H9 (cell line): Measurements from ENCODE around the gene YEATS2. TPM values are rescaled to one million over a fixed set of nuclear protein-coding genes. Genes with fewer than 3 reads are reported as not detected.

Experiments used
- DNase-seq: peaks from one replicate; pipeline ENCODE4 v3.0.0-alpha.2; 2017
- H2AFZ ChIP-seq: one replicate; pipeline ENCODE4 v1.6.1; 2013; ENCODE audit warnings: mild to moderate bottlenecking, low read length, control low read depth, moderate library complexity
- H2AK5ac ChIP-seq: 2 replicates; pipeline ENCODE4 v1.6.1; 2013; ENCODE audit warnings: low read length, control low read depth, mixed read lengths; ENCODE audit not compliant: insufficient read length
- H2BK120ac ChIP-seq: one replicate; pipeline ENCODE4 v1.6.1; 2013; ENCODE audit warnings: low read depth, mild to moderate bottlenecking, low read length, control low read depth, inconsistent platforms; ENCODE audit not compliant: poor library complexity, severe bottlenecking
- H2BK12ac ChIP-seq: 2 replicates; pipeline ENCODE4 v1.6.1; 2013; ENCODE audit warnings: low read length, control low read depth, mixed read lengths, low read depth; ENCODE audit not compliant: insufficient read length
- H2BK15ac ChIP-seq: 2 replicates; pipeline ENCODE4 v1.6.1; 2013; ENCODE audit warnings: low read depth, low read length, control low read depth
- H2BK20ac ChIP-seq: one replicate; pipeline ENCODE4 v1.6.1; 2013; ENCODE audit warnings: low read depth, mild to moderate bottlenecking, low read length, control low read depth, inconsistent platforms; ENCODE audit not compliant: poor library complexity, severe bottlenecking
- H2BK5ac ChIP-seq: 2 replicates; pipeline ENCODE4 v1.6.1; 2013; ENCODE audit warnings: low read length, control low read depth, mixed read lengths; ENCODE audit not compliant: insufficient read length
- H3K14ac ChIP-seq: 2 replicates; pipeline ENCODE4 v1.6.1; 2013; ENCODE audit warnings: low read length, control low read depth; ENCODE audit not compliant: insufficient read depth
- H3K18ac ChIP-seq: 2 replicates; pipeline ENCODE4 v1.6.1; 2013; ENCODE audit warnings: low read depth, mild to moderate bottlenecking, mixed read lengths, low read length, control low read depth; ENCODE audit not compliant: insufficient read length
- H3K23ac ChIP-seq: 2 replicates; pipeline ENCODE4 v1.6.1; 2013; ENCODE audit warnings: low read length, control low read depth, mixed read lengths, low read depth; ENCODE audit not compliant: insufficient read length
- H3K23me2 ChIP-seq: 2 replicates; pipeline ENCODE4 v1.6.1; 2013; ENCODE audit warnings: low read depth, mild to moderate bottlenecking, mixed read lengths, low read length, control low read depth; ENCODE audit not compliant: insufficient read length, poor library complexity, severe bottlenecking
- H3K27ac ChIP-seq: 2 replicates; pipeline ENCODE4 v1.5.1; 2013; ENCODE audit warnings: low read length, control low read depth, mixed read lengths, low read depth; ENCODE audit not compliant: insufficient read length
- H3K27me3 ChIP-seq: 2 replicates; pipeline ENCODE4 v1.6.1; 2013; ENCODE audit warnings: low read length, control low read depth, inconsistent platforms; ENCODE audit not compliant: insufficient read depth
- H3K4ac ChIP-seq: 2 replicates; pipeline ENCODE4 v1.6.1; 2013; ENCODE audit warnings: low read depth, mild to moderate bottlenecking, control low read depth, inconsistent platforms, low read length, moderate library complexity
- H3K4me1 ChIP-seq: 2 replicates; pipeline ENCODE4 v1.6.1; 2013; ENCODE audit warnings: low read length, control low read depth, inconsistent platforms; ENCODE audit not compliant: insufficient read depth
- H3K4me2 ChIP-seq: 2 replicates; pipeline ENCODE4 v1.6.1; 2013; ENCODE audit warnings: low read length, control low read depth, mixed read lengths; ENCODE audit not compliant: insufficient read length, insufficient read depth
- H3K56ac ChIP-seq: 2 replicates; pipeline ENCODE4 v1.6.1; 2013; ENCODE audit warnings: low read depth, mild to moderate bottlenecking, mixed read lengths, low read length, control low read depth; ENCODE audit not compliant: insufficient read length
- H3K79me1 ChIP-seq: 2 replicates; pipeline ENCODE4 v1.6.1; 2013; ENCODE audit warnings: low read depth, mild to moderate bottlenecking, moderate library complexity, low read length, control low read depth, inconsistent platforms; ENCODE audit not compliant: insufficient read depth, poor library complexity, severe bottlenecking
- H3K79me2 ChIP-seq: 2 replicates; pipeline ENCODE4 v1.6.1; 2013; ENCODE audit warnings: low read length, control low read depth, inconsistent platforms; ENCODE audit not compliant: insufficient read depth
- H3K9ac ChIP-seq: 2 replicates; pipeline ENCODE4 v1.6.1; 2013; ENCODE audit warnings: low read length, control low read depth, mixed read lengths; ENCODE audit not compliant: insufficient read length; ENCODE audit errors: extremely low read depth
- H3K9me3 ChIP-seq: one replicate; pipeline ENCODE4 v1.6.1; 2013; ENCODE audit warnings: low read depth, low read length, inconsistent platforms; ENCODE audit not compliant: control insufficient read depth
- H3T11ph ChIP-seq: one replicate; pipeline ENCODE4 v1.6.1; 2013; ENCODE audit warnings: mild to moderate bottlenecking, low read length, control low read depth, inconsistent platforms
- H4K20me1 ChIP-seq: one replicate; pipeline ENCODE4 v1.6.1; 2013; ENCODE audit not compliant: control insufficient read depth, insufficient read length, insufficient read depth
- H4K5ac ChIP-seq: 2 replicates; pipeline ENCODE4 v1.6.1; 2013; ENCODE audit warnings: low read depth, mild to moderate bottlenecking, mixed read lengths, low read length, control low read depth; ENCODE audit not compliant: insufficient read length
- H4K8ac ChIP-seq: replicated peaks from 2 replicates; pipeline ENCODE4 v1.6.1; 2013; ENCODE audit warnings: low read length, control low read depth, mixed read lengths, low read depth; ENCODE audit not compliant: insufficient read length
- H4K91ac ChIP-seq: 2 replicates; pipeline ENCODE4 v1.6.1; 2013; ENCODE audit warnings: low read depth, mild to moderate bottlenecking, moderate library complexity, mixed read lengths, low read length, control low read depth; ENCODE audit not compliant: insufficient read length
- H3K27ac Mint-ChIP-seq, 3 experiments: 2 replicates in 2 of 3; 3 replicates in 1 of 3; pipeline ENCODE4 v1.8.0; 2020 to 2021; ENCODE audit warnings: mixed read lengths in 3 of 3, mild to moderate bottlenecking in 1 of 3, moderate library complexity in 1 of 3
- H3K27me3 Mint-ChIP-seq: 2 replicates; pipeline ENCODE4 v1.8.0; 2021; ENCODE audit warnings: low read depth, mild to moderate bottlenecking, moderate library complexity, mixed read lengths
- H3K36me3 Mint-ChIP-seq, 3 experiments: 2 replicates in 2 of 3; 3 replicates in 1 of 3; pipeline ENCODE4 v1.8.0; 2020 to 2021; ENCODE audit warnings: low read depth in 3 of 3, mixed read lengths in 3 of 3; ENCODE audit not compliant: insufficient read depth in 1 of 3
- H3K4me1 Mint-ChIP-seq, 2 experiments: 2 replicates each; pipeline ENCODE4 v1.8.0; 2020; ENCODE audit warnings: mixed read lengths in 2 of 2
- H3K4me3 Mint-ChIP-seq, 2 experiments: 2 replicates in 1 of 2; 3 replicates in 1 of 2; pipeline ENCODE4 v1.8.0; 2020 to 2021; ENCODE audit warnings: mild to moderate bottlenecking in 2 of 2, mixed read lengths in 2 of 2, moderate library complexity in 1 of 2
- H3K9me3 Mint-ChIP-seq, 2 experiments: 2 replicates in 1 of 2; 3 replicates in 1 of 2; pipeline ENCODE4 v1.8.0; 2020; ENCODE audit warnings: mild to moderate bottlenecking in 2 of 2, mixed read lengths in 2 of 2, moderate library complexity in 1 of 2
- CTCF ChIP-seq: fragments of 200-600 bp; sonication (generic); conservative IDR thresholded peaks from 3 replicates; pipeline ENCODE4 v1.8.0; 2021; ENCODE audit warnings: antibody characterized with exemption, mild to moderate bottlenecking
- WGBS: extraction: QIAGEN DNeasy Blood & Tissue Kit; methylation state at CpG from one replicate; pipeline ENCODE4 v1.1.7; 2013; ENCODE audit warnings: missing lambda C conversion rate, low lambda C conversion rate, mixed read lengths; ENCODE audit not compliant: insufficient read length; ENCODE audit errors: extremely low coverage; 5-methylcytosine and 5-hydroxymethylcytosine counted together
- total RNA-seq: library from RNA; stranded (reverse); gene quantifications from 2 replicates; pipeline ENCODE4 v1.2.1, GENCODE V29; 2021

YEATS2 gene
- total RNA-seq, 1 experiment from 2014 or later = 40.3 TPM

- Histone ChIP-seq H2BK12ac (no peak overlapping the region), H4K20me1 (no peaks in the 10 kb centered on the region), H4K5ac (no peak overlapping the region), H3K27ac (no peak overlapping the region), H3K27me3 (no peaks in the 10 kb centered on the region), H3K9ac (no peak overlapping the region), H3K18ac (no peak overlapping the region), H2AFZ (no peak overlapping the region), H2BK15ac (no peak overlapping the region), H3T11ph (no peak overlapping the region), H3K56ac (no peak overlapping the region), H2AK5ac (no peak overlapping the region), H3K79me1 (no peaks in the 10 kb centered on the region), H3K14ac (no peak overlapping the region), H3K79me2 (no peaks in the 10 kb centered on the region), H4K8ac (no peak overlapping the region), H3K23ac (no peak overlapping the region), H2BK5ac (no peak overlapping the region), H3K4me1 (no peaks in the 10 kb centered on the region), H3K4ac (no peak overlapping the region), H3K4me2 (no peak overlapping the region), H3K9me3 (no peaks in the 10 kb centered on the region), H2BK20ac (no peak overlapping the region), H3K23me2 (no peaks in the 10 kb centered on the region), H4K91ac (no peak overlapping the region), H2BK120ac (no peak overlapping the region)
- no peak for DNase-seq
- H3K4me3 Mint-ChIP-seq = no peak overlapping the region
- no peaks in the 10 kb centered on the region for H3K9me3 Mint-ChIP-seq
- peaks cover 35 to 86% (median 69%) of the 10 kb centered on the region in 3 experiments; a peak in 6 of 7 replicates for H3K36me3 Mint-ChIP-seq
- H3K27me3 Mint-ChIP-seq = no peaks in the 10 kb centered on the region
- H3K4me1 Mint-ChIP-seq = 0 out of 4 replicates have a peak, but pooled peaks cover 0 to 1% of the 10 kb centered on the region in 2 experiments
- WGBS = no CpG with 5 or more reads among the region's 5 CpGs
- H3K27ac Mint-ChIP-seq = no peak overlapping the region
- no peak for TF ChIP-seq CTCF
Observed at GRCh38 chr3:183809270-183809669, 111.7 kb downstream of the YEATS2 start.
